ENCODE measurements around the gene RPS21. TPM values are rescaled to one million over a fixed set of nuclear protein-coding genes. Genes with fewer than 3 reads are reported as not detected.

RPS21 gene
- total and polyA plus RNA-seq, 9 of the 15 experiments (the other 6 are each of a cell fraction or from before 2014, with no cell fraction given): 1,380 to 5,647 (median 3,091) TPM

DNA sequence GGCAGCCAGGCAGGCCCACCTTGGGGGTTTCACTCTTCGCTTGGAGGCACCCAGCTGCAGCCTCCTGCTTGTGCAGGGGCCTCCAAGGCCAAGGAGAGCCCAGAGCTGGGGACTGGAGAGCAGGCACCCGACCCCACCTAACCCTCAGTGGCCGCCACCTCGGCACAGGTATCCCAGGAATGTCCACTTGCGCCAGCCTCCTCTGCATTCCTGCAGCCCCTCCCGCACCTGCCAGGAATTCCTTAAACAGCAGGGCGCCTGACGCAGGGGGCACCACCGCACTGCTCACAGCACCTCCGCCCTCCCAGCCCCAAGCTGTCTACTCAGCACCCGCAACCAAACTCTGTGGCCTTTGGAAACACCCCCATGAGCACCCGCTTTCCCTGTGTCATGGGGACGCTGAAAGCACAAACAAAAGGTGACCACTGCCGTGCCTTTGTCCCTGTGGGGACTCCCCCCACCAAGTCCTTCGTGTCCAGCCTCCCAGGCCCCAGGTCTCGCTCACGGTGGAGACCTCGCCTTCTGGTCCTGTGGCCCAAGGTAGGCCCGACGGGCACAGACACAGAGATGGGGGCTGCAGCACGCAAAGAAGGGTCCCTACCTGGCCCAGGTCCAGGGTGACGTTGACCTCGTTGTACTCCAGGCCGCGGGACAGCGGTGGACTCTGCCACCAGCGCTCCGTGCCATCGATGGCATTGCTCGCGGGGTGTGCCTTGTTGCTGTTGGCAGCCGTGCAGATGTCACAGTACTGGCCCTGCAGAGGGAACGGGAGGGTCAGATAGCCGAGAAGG is 24.9 kb upstream of the RPS21 start (continued):
- TF ChIP-seq, protein P1, sequence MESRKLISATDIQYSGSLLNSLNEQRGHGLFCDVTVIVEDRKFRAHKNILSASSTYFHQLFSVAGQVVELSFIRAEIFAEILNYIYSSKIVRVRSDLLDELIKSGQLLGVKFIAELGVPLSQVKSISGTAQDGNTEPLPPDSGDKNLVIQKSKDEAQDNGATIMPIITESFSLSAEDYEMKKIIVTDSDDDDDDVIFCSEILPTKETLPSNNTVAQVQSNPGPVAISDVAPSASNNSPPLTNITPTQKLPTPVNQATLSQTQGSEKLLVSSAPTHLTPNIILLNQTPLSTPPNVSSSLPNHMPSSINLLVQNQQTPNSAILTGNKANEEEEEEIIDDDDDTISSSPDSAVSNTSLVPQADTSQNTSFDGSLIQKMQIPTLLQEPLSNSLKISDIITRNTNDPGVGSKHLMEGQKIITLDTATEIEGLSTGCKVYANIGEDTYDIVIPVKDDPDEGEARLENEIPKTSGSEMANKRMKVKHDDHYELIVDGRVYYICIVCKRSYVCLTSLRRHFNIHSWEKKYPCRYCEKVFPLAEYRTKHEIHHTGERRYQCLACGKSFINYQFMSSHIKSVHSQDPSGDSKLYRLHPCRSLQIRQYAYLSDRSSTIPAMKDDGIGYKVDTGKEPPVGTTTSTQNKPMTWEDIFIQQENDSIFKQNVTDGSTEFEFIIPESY (CRISPR knock-in tag; IDR thresholded peaks at IDR 0.05): peak; percentile 48; the same call in 1 of the 2 replicates
- TF ChIP-seq, protein P2, sequence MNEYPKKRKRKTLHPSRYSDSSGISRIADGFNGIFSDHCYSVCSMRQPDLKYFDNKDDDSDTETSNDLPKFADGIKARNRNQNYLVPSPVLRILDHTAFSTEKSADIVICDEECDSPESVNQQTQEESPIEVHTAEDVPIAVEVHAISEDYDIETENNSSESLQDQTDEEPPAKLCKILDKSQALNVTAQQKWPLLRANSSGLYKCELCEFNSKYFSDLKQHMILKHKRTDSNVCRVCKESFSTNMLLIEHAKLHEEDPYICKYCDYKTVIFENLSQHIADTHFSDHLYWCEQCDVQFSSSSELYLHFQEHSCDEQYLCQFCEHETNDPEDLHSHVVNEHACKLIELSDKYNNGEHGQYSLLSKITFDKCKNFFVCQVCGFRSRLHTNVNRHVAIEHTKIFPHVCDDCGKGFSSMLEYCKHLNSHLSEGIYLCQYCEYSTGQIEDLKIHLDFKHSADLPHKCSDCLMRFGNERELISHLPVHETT (CRISPR knock-in tag; conservative IDR thresholded peaks at IDR 0.05 in 1 of 2, IDR thresholded peaks at IDR 0.05 in 1 of 2): no peak
- TF ChIP-seq MCM7 (IDR thresholded peaks at IDR 0.05): no peak
- TF ChIP-seq GTF2F1 (IDR thresholded peaks at IDR 0.05; ENCODE audit: low read depth, low read length): no peak
- TF ChIP-seq ZKSCAN8 (CRISPR knock-in tag; IDR thresholded peaks at IDR 0.05): no peak
- TF ChIP-seq ZNF316 (IDR thresholded peaks at IDR 0.05): no peak
- TF ChIP-seq ZNF561 (CRISPR knock-in tag; conservative IDR thresholded peaks at IDR 0.05): no peak
- no peak for TF ChIP-seq TEAD4 (IDR thresholded peaks at IDR 0.05; ENCODE audit: low read length)
- no peak for TF ChIP-seq TEAD4 (CRISPR knock-in tag; IDR thresholded peaks at IDR 0.05; ENCODE audit: borderline replicate concordance)
- peak; percentile 61 for TF ChIP-seq POLR2G (IDR thresholded peaks at IDR 0.05; ENCODE audit: low read depth, low read length)
- TF ChIP-seq NFIC (IDR thresholded peaks at IDR 0.05): peak; percentile 6; the same call in 1 of the 2 replicates
- TF ChIP-seq ZNF589 (CRISPR knock-in tag; IDR thresholded peaks at IDR 0.05; ENCODE audit: low read depth): no peak
- TF ChIP-seq MYC (IDR thresholded peaks at IDR 0.05; ENCODE audit: low read depth, low read length): no peak
- TF ChIP-seq MYC (CRISPR knock-in tag; IDR thresholded peaks at IDR 0.05; ENCODE audit: borderline replicate concordance, low read depth): no peak
- TF ChIP-seq SIN3A (IDR thresholded peaks at IDR 0.05; ENCODE audit: borderline replicate concordance in 2 of 2, control insufficient read depth in 1 of 2, low read depth in 2 of 2, low read length in 2 of 2): no peak
- TF ChIP-seq TAF15 (IDR thresholded peaks at IDR 0.05; ENCODE audit: low read depth, low read length): no peak
- no peak for TF ChIP-seq KLF10 (CRISPR knock-in tag; IDR thresholded peaks at IDR 0.05)
- no peak for TF ChIP-seq CBX2 (IDR thresholded peaks at IDR 0.05; ENCODE audit: insufficient read depth, low read length, poor library complexity, severe bottlenecking)
- TF ChIP-seq NR2C1 (IDR thresholded peaks at IDR 0.05): no peak
- no peak for TF ChIP-seq NR2C1 (tag; IDR thresholded peaks at IDR 0.05)
- TF ChIP-seq MIER1 (IDR thresholded peaks at IDR 0.05; ENCODE audit: low read depth): no peak
- 0 out of 2 replicates have a peak, but pooled peaks have one; percentile 10 for TF ChIP-seq RBFOX2 (IDR thresholded peaks at IDR 0.05; ENCODE audit: low read depth, low read length)
- peak; percentile 10 for TF ChIP-seq HMGN3 (IDR thresholded peaks at IDR 0.05; ENCODE audit: borderline replicate concordance, extremely low read depth, insufficient read length, low read depth, low read length)
- TF ChIP-seq, protein P3, sequence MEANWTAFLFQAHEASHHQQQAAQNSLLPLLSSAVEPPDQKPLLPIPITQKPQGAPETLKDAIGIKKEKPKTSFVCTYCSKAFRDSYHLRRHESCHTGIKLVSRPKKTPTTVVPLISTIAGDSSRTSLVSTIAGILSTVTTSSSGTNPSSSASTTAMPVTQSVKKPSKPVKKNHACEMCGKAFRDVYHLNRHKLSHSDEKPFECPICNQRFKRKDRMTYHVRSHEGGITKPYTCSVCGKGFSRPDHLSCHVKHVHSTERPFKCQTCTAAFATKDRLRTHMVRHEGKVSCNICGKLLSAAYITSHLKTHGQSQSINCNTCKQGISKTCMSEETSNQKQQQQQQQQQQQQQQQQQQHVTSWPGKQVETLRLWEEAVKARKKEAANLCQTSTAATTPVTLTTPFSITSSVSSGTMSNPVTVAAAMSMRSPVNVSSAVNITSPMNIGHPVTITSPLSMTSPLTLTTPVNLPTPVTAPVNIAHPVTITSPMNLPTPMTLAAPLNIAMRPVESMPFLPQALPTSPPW (CRISPR knock-in tag; IDR thresholded peaks at IDR 0.05): no peak
